Measurements from ENCODE around the gene HOXB4.

Gene HOXB4

GRCh38 chr17:48613862-48614694 lies 35.9 kb upstream of the HOXB4 start:
- DNase-seq, result no peak

GRCh38 chr17:48612854-48613691 lies 34.9 kb upstream of the HOXB4 start:
- DNase-seq, result peak; percentile 37

- no peak for DNase-seq
Measured at GRCh38 chr17:48612456-48612853, 34.3 kb upstream of the HOXB4 start.

GRCh38 chr17:48611681-48612455 lies 33.7 kb upstream of the HOXB4 start:
- no peak for DNase-seq

GRCh38 chr17:48611213-48611612 lies 33.1 kb upstream of the HOXB4 start:
- DNase-seq, result no peak

GRCh38 chr17:48610282-48611211 lies 32.4 kb upstream of the HOXB4 start, which contains the start of gene HOXB7:
Gene HOXB7 (minus strand): TSS chr17:48611017. CDS start chr17:48610918, 99 bp downstream.
- peak; percentile 61 for DNase-seq

GRCh38 chr17:48609759-48610281 lies 31.7 kb upstream of the HOXB4 start:
- no peak for DNase-seq

GRCh38 chr17:48609033-48609432 lies 30.9 kb upstream of the HOXB4 start:
- no peak for DNase-seq

- DNase-seq, result no peak
Measured at GRCh38 chr17:48608494-48608834, 30.3 kb upstream of the HOXB4 start.

- no peak for DNase-seq
Measured at GRCh38 chr17:48606892-48607614, 28.9 kb upstream of the HOXB4 start.

- no peak for DNase-seq
Measured at GRCh38 chr17:48605991-48606891, 28.1 kb upstream of the HOXB4 start.

- no peak for DNase-seq
Measured at GRCh38 chr17:48605409-48605919, 27.3 kb upstream of the HOXB4 start.

- DNase-seq, result no peak
Measured at GRCh38 chr17:48604770-48605329, 26.7 kb upstream of the HOXB4 start, which contains the start of gene HOXB6. Gene HOXB6 (minus strand): TSS chr17:48604986. CDS start chr17:48598150, 6,836 bp downstream.

- DNase-seq, result no peak
Measured at GRCh38 chr17:48603959-48604769, 26.0 kb upstream of the HOXB4 start.

- DNase-seq, result no peak
Measured at GRCh38 chr17:48601539-48602425, 23.6 kb upstream of the HOXB4 start.

- no peak for DNase-seq
Measured at GRCh38 chr17:48601207-48601538, 23.0 kb upstream of the HOXB4 start.
